Fibroblast of lung (primary cell): ENCODE measurements around the gene CREB5.

Source experiments
- EZH2 ChIP-seq: IDR thresholded peaks from 2 replicates; pipeline ENCODE4 v1.5.1; 2012; ENCODE audit warnings: low read length, control low read depth, mild to moderate bottlenecking; ENCODE audit errors: missing control alignments
- TF ChIP-seq, protein P1 (sequence below), 2 donors: IDR thresholded peaks in 1 of 2; conservative IDR thresholded peaks in 1 of 2; 1 replicate in 1 of 2; 2 replicates in 1 of 2; pipeline ENCODE4 v1.5.1; 2011 to 2012; ENCODE audit warnings: low read length in 2 of 2, control low read depth in 1 of 2, inconsistent platforms in 1 of 2, low read depth in 1 of 2, mild to moderate bottlenecking in 1 of 2

DNA sequence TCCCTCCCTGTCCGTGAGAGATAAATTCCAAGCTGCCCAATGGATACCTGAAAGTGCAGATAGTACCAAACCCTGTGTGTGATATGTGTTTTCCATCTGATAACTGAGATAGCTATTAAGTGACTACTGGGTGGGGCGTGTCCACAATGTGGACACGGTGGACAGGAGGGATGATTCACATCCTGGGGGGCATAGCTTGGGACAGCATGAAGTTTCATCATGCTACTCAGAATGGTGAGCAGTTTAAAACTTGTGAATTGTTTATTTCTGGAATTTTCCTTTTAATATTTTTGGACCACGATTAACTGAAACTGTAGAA is 158.6 kb downstream of the CREB5 start:
- TF ChIP-seq, protein P1, sequence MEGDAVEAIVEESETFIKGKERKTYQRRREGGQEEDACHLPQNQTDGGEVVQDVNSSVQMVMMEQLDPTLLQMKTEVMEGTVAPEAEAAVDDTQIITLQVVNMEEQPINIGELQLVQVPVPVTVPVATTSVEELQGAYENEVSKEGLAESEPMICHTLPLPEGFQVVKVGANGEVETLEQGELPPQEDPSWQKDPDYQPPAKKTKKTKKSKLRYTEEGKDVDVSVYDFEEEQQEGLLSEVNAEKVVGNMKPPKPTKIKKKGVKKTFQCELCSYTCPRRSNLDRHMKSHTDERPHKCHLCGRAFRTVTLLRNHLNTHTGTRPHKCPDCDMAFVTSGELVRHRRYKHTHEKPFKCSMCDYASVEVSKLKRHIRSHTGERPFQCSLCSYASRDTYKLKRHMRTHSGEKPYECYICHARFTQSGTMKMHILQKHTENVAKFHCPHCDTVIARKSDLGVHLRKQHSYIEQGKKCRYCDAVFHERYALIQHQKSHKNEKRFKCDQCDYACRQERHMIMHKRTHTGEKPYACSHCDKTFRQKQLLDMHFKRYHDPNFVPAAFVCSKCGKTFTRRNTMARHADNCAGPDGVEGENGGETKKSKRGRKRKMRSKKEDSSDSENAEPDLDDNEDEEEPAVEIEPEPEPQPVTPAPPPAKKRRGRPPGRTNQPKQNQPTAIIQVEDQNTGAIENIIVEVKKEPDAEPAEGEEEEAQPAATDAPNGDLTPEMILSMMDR (conservative IDR thresholded peaks at IDR 0.05 in 1 of 2, IDR thresholded peaks at IDR 0.05 in 1 of 2; ENCODE audit: low read depth in 1 of 2, low read length in 2 of 2), result no peak
- no peak for TF ChIP-seq EZH2
